GM23248 (cell line): ENCODE results near the gene AVL9.

Experiments used
- EZH2 ChIP-seq: fragments of 200-600 bp; sonication (generic); IDR thresholded peaks from 2 replicates; pipeline ENCODE4 v1.6.1; 2018; ENCODE audit warnings: antibody characterized with exemption, mild to moderate bottlenecking; ENCODE audit not compliant: insufficient read depth, poor library complexity, severe bottlenecking
- EZH2phosphoT487 ChIP-seq: fragments of 200-600 bp; sonication (generic); IDR thresholded peaks from 2 replicates; pipeline ENCODE4 v1.6.1; 2018; ENCODE audit warnings: antibody characterized with exemption, moderate library complexity, mild to moderate bottlenecking, low read depth; ENCODE audit not compliant: insufficient read depth

- TF ChIP-seq EZH2 (no peak), EZH2phosphoT487 (0 out of 2 replicates have a peak, but pooled peaks have one; percentile 42)
These were observed 121.3 kb downstream of the AVL9 start for GRCh38 chr7:32616625-32617024.
